SU-DHL-6 (cell line): ENCODE data around the gene STT3B.

Experiments used
- H2AFZ ChIP-seq: fragments of 200-600 bp; sonication (generic); 2 replicates; pipeline ENCODE4 v1.6.1; 2014; ENCODE audit warnings: low read depth, mild to moderate bottlenecking, moderate library complexity, mixed read lengths, antibody characterized with exemption, low read length; ENCODE audit not compliant: severe bottlenecking
- H3F3A ChIP-seq: fragments of 200-600 bp; shearing (Covaris generic); 2 replicates; pipeline ENCODE4 v1.6.0; 2016; ENCODE audit warnings: antibody characterized with exemption, mild to moderate bottlenecking; ENCODE audit not compliant: insufficient read depth
- H3K27ac ChIP-seq: fragments of 200-600 bp; sonication (generic); 2 replicates; pipeline ENCODE4 v1.5.1; 2016; ENCODE audit warnings: low read depth, mild to moderate bottlenecking, low read length, moderate library complexity, mixed read lengths
- H3K27me3 ChIP-seq: fragments of 200-600 bp; sonication (generic), shearing (Covaris generic); 2 replicates; pipeline ENCODE4 v1.6.0; 2014; ENCODE audit warnings: mild to moderate bottlenecking, low read length
- H3K36me3 ChIP-seq: fragments of 200-600 bp; sonication (generic); 2 replicates; pipeline ENCODE4 v1.6.1; 2014; ENCODE audit warnings: mild to moderate bottlenecking, low read length, mixed read lengths
- H3K4me2 ChIP-seq: fragments of 300-600, 200-600 bp; shearing (Covaris generic), sonication (generic); 2 replicates; pipeline ENCODE4 v1.6.0; 2014; ENCODE audit warnings: low read length, low read depth, mild to moderate bottlenecking; ENCODE audit not compliant: poor library complexity, severe bottlenecking
- H3K4me3 ChIP-seq: fragments of 200-600 bp; sonication (generic); 2 replicates; pipeline ENCODE4 v1.5.1; 2014; ENCODE audit warnings: antibody characterized with exemption, low read length, mild to moderate bottlenecking, mixed read lengths; ENCODE audit not compliant: insufficient read depth, poor library complexity, severe bottlenecking
- H3K79me2 ChIP-seq: fragments of 200-600 bp; sonication (generic); 2 replicates; pipeline ENCODE4 v1.6.1; 2014; ENCODE audit warnings: mild to moderate bottlenecking, low read length, moderate library complexity; ENCODE audit not compliant: insufficient read depth
- H3K9ac ChIP-seq: fragments of 200-600 bp; sonication (generic); 2 replicates; pipeline ENCODE4 v1.7.0; 2014; ENCODE audit warnings: mild to moderate bottlenecking, low read length
- H3K9me2 ChIP-seq: fragments of 200-600 bp; sonication (generic); replicated peaks from 2 replicates; pipeline ENCODE4 v1.6.1; 2014; ENCODE audit warnings: low read length; ENCODE audit not compliant: insufficient read depth
- H3K9me3 ChIP-seq: fragments of 200-600 bp; sonication (generic); 2 replicates; pipeline ENCODE4 v1.6.1; 2014; ENCODE audit warnings: low read length, mixed read lengths; ENCODE audit not compliant: insufficient read depth
- H4K20me1 ChIP-seq: fragments of 200-600 bp; sonication (generic); 2 replicates; pipeline ENCODE4 v1.6.1; 2014; ENCODE audit warnings: low read depth, mild to moderate bottlenecking, antibody characterized with exemption, low read length, moderate library complexity, mixed read lengths
- CTCF ChIP-seq: fragments of 200-600 bp; sonication (generic); IDR thresholded peaks from one replicate; pipeline ENCODE4 v1.5.1; 2017; ENCODE audit warnings: antibody characterized with exemption, mild to moderate bottlenecking, low read length, moderate library complexity; ENCODE audit not compliant: insufficient read depth, poor library complexity, severe bottlenecking
- EZH2phosphoT487 ChIP-seq: fragments of 200-600 bp; sonication (generic), shearing (Covaris generic); conservative IDR thresholded peaks from 2 replicates; pipeline ENCODE4 v1.6.1; 2018; ENCODE audit warnings: mild to moderate bottlenecking, antibody characterized with exemption, low read length, moderate library complexity, mixed read lengths

STT3B gene

GRCh38 chr3:31550452-31551251, 17.9 kb downstream of the STT3B start:
- peaks cover 14% of the 10 kb centered on the region; the same call in 1 of the 2 replicates for H3F3A ChIP-seq
- no peak overlapping the region for H3K27ac ChIP-seq
- H3K79me2 ChIP-seq: peaks cover 99% of the 10 kb centered on the region
- H3K9me3 ChIP-seq: no peaks in the 10 kb centered on the region; the same call in 1 of the 2 replicates
- TF ChIP-seq EZH2phosphoT487 (no peak), CTCF (peak; percentile 80)
- H3K9me2 ChIP-seq: no peaks in the 10 kb centered on the region
- H3K4me2 ChIP-seq: no peak overlapping the region
- no peak overlapping the region for H3K9ac ChIP-seq
- peaks cover 50% of the 10 kb centered on the region for H4K20me1 ChIP-seq
- 0 out of 2 replicates have a peak, but pooled peaks cover 2% of the 10 kb centered on the region for H3K36me3 ChIP-seq
- H3K4me3 ChIP-seq: no peak overlapping the region
- no peaks in the 10 kb centered on the region for H3K27me3 ChIP-seq
- H2AFZ ChIP-seq: no peak overlapping the region

DNA sequence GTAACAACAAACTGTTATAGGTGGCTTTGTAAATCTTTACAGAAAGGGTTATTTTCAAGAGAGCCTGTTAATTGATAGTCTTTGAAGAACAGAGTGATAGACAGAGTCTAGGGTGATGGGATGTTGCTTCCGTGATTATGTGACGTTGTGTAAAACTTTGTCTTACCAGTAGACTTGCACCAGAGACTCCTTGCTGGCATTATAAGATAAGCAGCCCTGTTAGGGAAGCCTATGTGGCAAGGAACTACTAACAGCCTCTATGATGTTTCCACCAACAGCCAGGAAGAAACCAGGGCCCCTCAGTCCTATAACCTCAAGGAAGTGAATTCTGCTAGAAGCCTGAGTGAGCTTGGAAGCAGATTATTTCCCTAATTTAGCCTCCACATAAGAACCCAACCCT, 18.9 kb downstream of the STT3B start:
- Histone ChIP-seq H3F3A (peaks cover 15% of the 10 kb centered on the region; the same call in 1 of the 2 replicates), H4K20me1 (peaks cover 58% of the 10 kb centered on the region), H3K4me2 (no peak overlapping the region), H2AFZ (no peak overlapping the region), H3K79me2 (peaks cover 99% of the 10 kb centered on the region), H3K4me3 (no peak overlapping the region), H3K36me3 (0 out of 2 replicates have a peak, but pooled peaks cover 2% of the 10 kb centered on the region), H3K9me2 (no peaks in the 10 kb centered on the region), H3K9ac (no peak overlapping the region), H3K27ac (no peak overlapping the region), H3K9me3 (no peaks in the 10 kb centered on the region; the same call in 1 of the 2 replicates), H3K27me3 (no peaks in the 10 kb centered on the region)
- TF ChIP-seq EZH2phosphoT487 (no peak), CTCF (no peak)

DNA sequence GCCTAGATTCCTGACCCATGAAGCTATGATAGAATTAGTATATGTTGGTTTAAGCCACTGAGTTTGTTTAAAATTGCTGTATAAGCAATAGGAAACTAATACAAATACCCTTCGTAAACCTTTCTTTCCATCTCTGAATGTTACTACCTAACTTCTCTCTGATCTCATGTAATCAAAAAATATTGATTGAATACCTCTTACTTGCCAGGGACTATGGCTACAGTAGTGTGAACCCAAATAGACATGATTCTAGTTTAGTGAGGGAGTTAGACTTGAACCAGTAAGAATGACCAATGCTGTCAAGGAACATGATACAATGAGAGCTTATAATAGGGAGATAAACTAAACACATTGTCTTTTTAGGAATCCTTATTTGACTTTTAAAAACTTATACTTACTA, 19.4 kb downstream of the STT3B start:
- no peaks in the 10 kb centered on the region for H3K27me3 ChIP-seq
- H3K9ac ChIP-seq: no peak overlapping the region
- TF ChIP-seq CTCF (no peak), EZH2phosphoT487 (no peak)
- H3K79me2 ChIP-seq: peaks cover 99% of the 10 kb centered on the region
- no peak overlapping the region for H2AFZ ChIP-seq
- H3K9me2 ChIP-seq: no peaks in the 10 kb centered on the region
- H3K4me3 ChIP-seq: no peak overlapping the region
- peaks cover 19% of the 10 kb centered on the region; the same call in 1 of the 2 replicates for H3F3A ChIP-seq
- H3K36me3 ChIP-seq: 0 out of 2 replicates have a peak, but pooled peaks cover 2% of the 10 kb centered on the region
- H3K9me3 ChIP-seq: no peaks in the 10 kb centered on the region; the same call in 1 of the 2 replicates
- peaks cover 56% of the 10 kb centered on the region for H4K20me1 ChIP-seq
- no peak overlapping the region for H3K27ac ChIP-seq
- H3K4me2 ChIP-seq: no peak overlapping the region
